ENCODE measurements around the gene C22orf42. TPM values are rescaled to one million over a fixed set of nuclear protein-coding genes. Genes with fewer than 3 reads are reported as not detected.

The C22orf42 gene
- total and polyA plus RNA-seq, 12 donors = 0.17 to 0.80 (median 0.55) TPM; not detected in 7

GRCh38 chr22:32185821-32186220 lies 26.7 kb upstream of the C22orf42 start:
- intact Hi-C loops (cut with DNase I) = no loop called here
- no peak overlapping the region for H3K27ac ChIP-seq
- TF ChIP-seq POLR2A (IDR thresholded peaks at IDR 0.05) (no peak), CTCF (IDR thresholded peaks at IDR 0.05) (no peak)

GRCh38 chr22:32183625-32184024 lies 24.5 kb upstream of the C22orf42 start:
- intact Hi-C loops (cut with DNase I) = no loop called here

More at GRCh38 chr22:32185821-32186220, 26.7 kb upstream of the C22orf42 start:
- no peak for DNase-seq
- no peaks in the 10 kb centered on the region for H3K36me3 ChIP-seq (replicated peaks in 1 of 2)
- 89 to 94% (median 91%) methylated on average over 3 of the region's 3 CpGs for WGBS, 4 donors
- H3K4me1 ChIP-seq (replicated peaks in 1 of 2) = no peaks in the 10 kb centered on the region
- H3K4me3 ChIP-seq = no peak overlapping the region
- no peaks in the 10 kb centered on the region for H3K9me3 ChIP-seq (replicated peaks in 1 of 3)
- no peaks in the 10 kb centered on the region for H3K27me3 ChIP-seq

GRCh38 chr22:32181043-32181442 lies 21.9 kb upstream of the C22orf42 start:
- TF ChIP-seq POLR2A (IDR thresholded peaks at IDR 0.05) (no peak), CTCF (IDR thresholded peaks at IDR 0.05) (no peak)
- intact Hi-C loops (cut with DNase I) = no loop called here
- Histone ChIP-seq H3K4me1 (replicated peaks in 1 of 2) (no peaks in the 10 kb centered on the region), H3K4me3 (no peak overlapping the region), H3K36me3 (replicated peaks in 1 of 2) (no peaks in the 10 kb centered on the region), H3K27me3 (peaks cover 3% of the 10 kb centered on the region), H3K9me3 (replicated peaks in 1 of 3) (no peaks in the 10 kb centered on the region), H3K27ac (no peak overlapping the region)
- 57 to 75% (median 66%) methylated on average over 6 of the region's 6 CpGs for WGBS, 4 donors
- no peak for DNase-seq

More at GRCh38 chr22:32183625-32184024, 24.5 kb upstream of the C22orf42 start:
- no peak overlapping the region for H3K4me3 ChIP-seq
- TF ChIP-seq CTCF (IDR thresholded peaks at IDR 0.05) (no peak), POLR2A (IDR thresholded peaks at IDR 0.05) (no peak)
- no peaks in the 10 kb centered on the region for H3K4me1 ChIP-seq (replicated peaks in 1 of 2)
- 71 to 74% (median 72%) methylated on average over 3 of the region's 3 CpGs for WGBS, 4 donors
- DNase-seq = no peak
- H3K27me3 ChIP-seq = no peaks in the 10 kb centered on the region
- H3K9me3 ChIP-seq (replicated peaks in 1 of 3) = no peaks in the 10 kb centered on the region
- H3K27ac ChIP-seq = no peak overlapping the region
- no peaks in the 10 kb centered on the region for H3K36me3 ChIP-seq (replicated peaks in 1 of 2)

GRCh38 chr22:32177221-32177765 lies 18.2 kb upstream of the C22orf42 start:
- 77 to 89% (median 87%) methylated on average over 5 to 8 of the region's 8 CpGs for whole genome bisulfite sequencing, 4 donors
- H3K27me3 ChIP-seq = peaks cover 12% of the 10 kb centered on the region

More at GRCh38 chr22:32177221-32177765, 18.2 kb upstream of the C22orf42 start:
- no peak for DNase-seq
- Histone ChIP-seq H3K9me3 (replicated peaks in 1 of 3) (no peaks in the 10 kb centered on the region), H3K4me1 (replicated peaks in 1 of 2) (no peaks in the 10 kb centered on the region), H3K4me3 (no peak overlapping the region), H3K36me3 (replicated peaks in 1 of 2) (no peaks in the 10 kb centered on the region), H3K27ac (no peak overlapping the region)
- TF ChIP-seq CTCF (IDR thresholded peaks at IDR 0.05) (no peak), POLR2A (IDR thresholded peaks at IDR 0.05) (no peak)
- intact Hi-C loops (cut with DNase I) = no loop called here

Measured in adrenal gland (tissue), 12 donors.